Parathyroid adenoma (tissue), 2 donors: ENCODE measurements around the gene SMAD3.

Experiments used
- H2AFZ ChIP-seq: fragments of 300-600 bp; sonication (generic); one replicate; pipeline ENCODE4 v1.7.0; 2017; ENCODE audit warnings: antibody characterized with exemption, mild to moderate bottlenecking
- H3K27ac ChIP-seq: fragments of 300-600 bp; sonication (generic); one replicate; pipeline ENCODE4 v1.7.0; 2017
- H3K27me3 ChIP-seq: fragments of 300-600 bp; sonication (generic); one replicate; pipeline ENCODE4 v1.7.0; 2017; ENCODE audit warnings: low read length; ENCODE audit not compliant: control insufficient read depth, insufficient read depth
- H3K36me3 ChIP-seq: fragments of 300-600 bp; sonication (generic); one replicate; pipeline ENCODE4 v1.7.0; 2017; ENCODE audit warnings: low read length; ENCODE audit not compliant: control insufficient read depth, insufficient read depth
- H3K4me1 ChIP-seq: fragments of 300-600 bp; sonication (generic); one replicate; pipeline ENCODE4 v1.7.0; 2017; ENCODE audit warnings: control low read depth
- H3K4me2 ChIP-seq: fragments of 300-600 bp; sonication (generic); one replicate; pipeline ENCODE4 v1.7.0; 2017; ENCODE audit warnings: low read length
- H3K4me3 ChIP-seq: fragments of 300-600 bp; sonication (generic); one replicate; pipeline ENCODE4 v1.7.0; 2017; ENCODE audit warnings: low read depth, low read length
- H3K79me2 ChIP-seq: fragments of 300-600 bp; sonication (generic); one replicate; pipeline ENCODE4 v1.7.0; 2017; ENCODE audit warnings: control low read depth
- H3K9ac ChIP-seq: fragments of 300-600 bp; sonication (generic); one replicate; pipeline ENCODE4 v1.7.0; 2017; ENCODE audit warnings: mild to moderate bottlenecking
- H3K9me3 ChIP-seq: fragments of 300-600 bp; sonication (generic); one replicate; pipeline ENCODE4 v1.7.0; 2017; ENCODE audit warnings: low read length; ENCODE audit not compliant: control insufficient read depth
- TF ChIP-seq, protein P1 (sequence below): fragments of 300-600 bp; sonication (generic); IDR thresholded peaks from one replicate; pipeline ENCODE4 v1.7.0; 2017; ENCODE audit warnings: antibody characterized with exemption, mild to moderate bottlenecking
- donor health status: primary hyperparathyroidism.

The SMAD3 gene

GRCh38 chr15:67103021-67103420 is 37.6 kb downstream of the SMAD3 start:
- no peak overlapping the region for H3K27ac ChIP-seq

DNA sequence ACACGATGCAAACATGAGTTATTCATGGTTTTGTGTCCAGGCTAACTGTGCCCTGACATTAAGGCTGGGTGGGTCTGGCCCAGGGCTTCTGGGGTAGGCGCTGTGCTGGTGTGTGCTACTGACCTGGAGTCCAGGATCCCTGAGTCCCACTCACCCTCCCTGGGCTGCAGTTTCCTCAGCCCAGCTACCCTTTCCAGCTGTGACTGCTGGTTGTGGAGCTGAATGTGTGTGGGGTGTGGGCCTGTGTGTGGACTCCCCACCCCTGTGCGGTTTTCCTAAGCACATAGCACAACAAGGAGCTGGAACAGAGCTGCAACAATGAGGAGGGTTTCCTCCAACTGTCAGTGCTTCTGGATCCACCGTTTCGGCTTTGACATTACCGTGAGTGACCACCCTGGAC is 38.0 kb downstream of the SMAD3 start:
- Histone ChIP-seq H3K9ac (no peak overlapping the region), H3K36me3 (no peaks in the 10 kb centered on the region), H3K4me2 (no peak overlapping the region), H3K27me3 (no peaks in the 10 kb centered on the region), H3K27ac (no peak overlapping the region), H3K9me3 (no peaks in the 10 kb centered on the region), H3K4me1 (peaks cover 8% of the 10 kb centered on the region), H3K79me2 (peaks cover 2% of the 10 kb centered on the region), H3K4me3 (no peak overlapping the region), H2AFZ (no peak overlapping the region)
- TF ChIP-seq, protein P1, sequence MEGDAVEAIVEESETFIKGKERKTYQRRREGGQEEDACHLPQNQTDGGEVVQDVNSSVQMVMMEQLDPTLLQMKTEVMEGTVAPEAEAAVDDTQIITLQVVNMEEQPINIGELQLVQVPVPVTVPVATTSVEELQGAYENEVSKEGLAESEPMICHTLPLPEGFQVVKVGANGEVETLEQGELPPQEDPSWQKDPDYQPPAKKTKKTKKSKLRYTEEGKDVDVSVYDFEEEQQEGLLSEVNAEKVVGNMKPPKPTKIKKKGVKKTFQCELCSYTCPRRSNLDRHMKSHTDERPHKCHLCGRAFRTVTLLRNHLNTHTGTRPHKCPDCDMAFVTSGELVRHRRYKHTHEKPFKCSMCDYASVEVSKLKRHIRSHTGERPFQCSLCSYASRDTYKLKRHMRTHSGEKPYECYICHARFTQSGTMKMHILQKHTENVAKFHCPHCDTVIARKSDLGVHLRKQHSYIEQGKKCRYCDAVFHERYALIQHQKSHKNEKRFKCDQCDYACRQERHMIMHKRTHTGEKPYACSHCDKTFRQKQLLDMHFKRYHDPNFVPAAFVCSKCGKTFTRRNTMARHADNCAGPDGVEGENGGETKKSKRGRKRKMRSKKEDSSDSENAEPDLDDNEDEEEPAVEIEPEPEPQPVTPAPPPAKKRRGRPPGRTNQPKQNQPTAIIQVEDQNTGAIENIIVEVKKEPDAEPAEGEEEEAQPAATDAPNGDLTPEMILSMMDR = no peak

More at GRCh38 chr15:67103021-67103420, 37.6 kb downstream of the SMAD3 start:
- Histone ChIP-seq H2AFZ (no peak overlapping the region), H3K36me3 (no peaks in the 10 kb centered on the region), H3K4me3 (no peak overlapping the region), H3K4me1 (peaks cover 8% of the 10 kb centered on the region), H3K79me2 (no peaks in the 10 kb centered on the region), H3K4me2 (no peak overlapping the region), H3K9me3 (no peaks in the 10 kb centered on the region), H3K27me3 (no peaks in the 10 kb centered on the region), H3K9ac (no peak overlapping the region)
- TF ChIP-seq, protein P1 = no peak

DNA sequence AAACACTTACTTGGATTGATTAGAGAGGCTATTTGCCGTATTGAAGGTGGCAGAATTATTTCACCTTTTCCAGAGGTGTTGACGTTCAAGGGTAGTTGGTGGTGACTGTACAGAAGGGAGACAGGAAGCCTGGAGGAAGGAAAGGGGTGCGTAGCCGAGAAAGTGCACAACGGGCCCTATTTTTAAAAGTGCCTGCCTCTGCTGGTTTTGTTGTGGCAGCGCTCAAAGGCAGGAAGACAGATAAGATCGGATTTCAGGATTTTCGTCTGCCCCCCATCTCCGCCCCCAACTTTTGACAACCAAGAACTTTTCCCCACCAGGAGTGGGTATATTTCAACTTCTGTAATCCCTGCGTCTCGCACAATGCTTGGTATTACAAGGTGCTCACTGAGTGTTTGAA is 38.5 kb downstream of the SMAD3 start:
- Histone ChIP-seq H3K9ac (no peak overlapping the region), H3K4me3 (no peak overlapping the region)

DNA sequence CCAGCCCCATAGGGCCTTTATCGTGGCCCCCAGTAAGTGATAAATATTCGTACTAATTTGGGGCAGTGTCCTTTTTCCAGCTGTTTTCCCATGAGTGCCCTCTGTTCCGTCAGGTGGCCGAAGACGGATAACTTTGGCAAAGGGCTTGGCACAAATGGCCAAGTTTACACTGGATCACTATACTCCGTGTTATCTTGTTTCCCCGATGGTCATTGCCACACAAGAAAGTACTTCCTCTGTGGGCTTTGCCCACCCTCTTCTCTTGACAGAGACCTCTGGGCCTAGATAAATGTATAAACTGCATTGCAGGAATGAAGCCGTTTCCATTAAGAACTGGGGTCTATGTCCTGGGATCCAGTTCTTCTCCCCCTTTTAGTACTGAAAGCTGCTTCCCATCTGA is 39.1 kb downstream of the SMAD3 start:
- TF ChIP-seq, protein P1 = no peak
- Histone ChIP-seq H3K27ac (no peak overlapping the region), H2AFZ (no peak overlapping the region), H3K79me2 (peaks cover 2% of the 10 kb centered on the region), H3K4me2 (no peak overlapping the region), H3K9me3 (no peaks in the 10 kb centered on the region), H3K27me3 (no peaks in the 10 kb centered on the region), H3K9ac (no peak overlapping the region), H3K36me3 (no peaks in the 10 kb centered on the region), H3K4me1 (peaks cover 8% of the 10 kb centered on the region), H3K4me3 (no peak overlapping the region)

More for the DNA sequence above, 38.5 kb downstream of the SMAD3 start:
- H3K4me1 ChIP-seq = peaks cover 8% of the 10 kb centered on the region
- H3K9me3 ChIP-seq = no peaks in the 10 kb centered on the region
- H3K36me3 ChIP-seq = no peaks in the 10 kb centered on the region
- H3K79me2 ChIP-seq = peaks cover 2% of the 10 kb centered on the region
- no peak overlapping the region for H2AFZ ChIP-seq
- H3K27ac ChIP-seq = no peak overlapping the region
- TF ChIP-seq, protein P1 = no peak
- H3K4me2 ChIP-seq = no peak overlapping the region
- no peaks in the 10 kb centered on the region for H3K27me3 ChIP-seq

GRCh38 chr15:67105065-67105951 is 39.9 kb downstream of the SMAD3 start:
- no peak overlapping the region for H3K4me2 ChIP-seq
- H3K4me1 ChIP-seq = peaks cover 8% of the 10 kb centered on the region
- H3K4me3 ChIP-seq = no peak overlapping the region
- no peaks in the 10 kb centered on the region for H3K36me3 ChIP-seq
- TF ChIP-seq, protein P1 = no peak
- peaks cover 7% of the 10 kb centered on the region for H3K79me2 ChIP-seq
- H3K27ac ChIP-seq = no peak overlapping the region
- H3K27me3 ChIP-seq = no peaks in the 10 kb centered on the region
- H2AFZ ChIP-seq = no peak overlapping the region
- H3K9me3 ChIP-seq = no peaks in the 10 kb centered on the region
- no peak overlapping the region for H3K9ac ChIP-seq
